Peyer's patch (tissue), 4 donors: ENCODE data around the gene ALKBH3.

Experiments
- POLR2A ChIP-seq, 2 donors: fragments of 450-650 bp; IDR thresholded peaks; one replicate each; pipeline ENCODE4 v1.5.1; 2017; ENCODE audit warnings: antibody characterized with exemption in 2 of 2, mild to moderate bottlenecking in 2 of 2, moderate library complexity in 2 of 2
- TF ChIP-seq, protein P1 (sequence below), 6 experiments: fragments of 450-650 bp in 4 of 6; fragments of 200-600 bp in 2 of 6; sonication (generic) in 1 of 6; IDR thresholded peaks; one replicate each; pipeline ENCODE4 v1.5.1; 2017 to 2019; ENCODE audit warnings: antibody characterized with exemption in 6 of 6, mild to moderate bottlenecking in 3 of 6, moderate library complexity in 1 of 6

DNA sequence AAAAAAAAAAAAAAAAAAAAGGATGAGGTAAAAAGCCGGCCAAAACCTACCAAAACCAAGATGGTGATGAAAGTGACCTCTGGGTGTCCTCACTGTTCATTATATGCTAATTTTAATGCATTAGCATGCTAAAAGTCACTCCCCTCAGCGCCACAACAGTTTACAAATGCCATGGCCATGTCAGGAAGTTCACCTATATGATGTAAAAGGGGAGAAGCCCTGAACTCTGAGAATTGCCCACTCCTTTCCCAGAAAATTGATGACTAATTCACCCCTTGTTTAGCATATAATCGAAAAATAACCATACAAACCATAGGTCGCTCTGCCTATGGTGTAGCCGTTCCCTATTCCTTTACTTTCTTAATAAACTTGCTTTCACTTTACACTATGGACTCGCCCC lies 72.9 kb downstream of the ALKBH3 start:
- TF ChIP-seq, protein P1, sequence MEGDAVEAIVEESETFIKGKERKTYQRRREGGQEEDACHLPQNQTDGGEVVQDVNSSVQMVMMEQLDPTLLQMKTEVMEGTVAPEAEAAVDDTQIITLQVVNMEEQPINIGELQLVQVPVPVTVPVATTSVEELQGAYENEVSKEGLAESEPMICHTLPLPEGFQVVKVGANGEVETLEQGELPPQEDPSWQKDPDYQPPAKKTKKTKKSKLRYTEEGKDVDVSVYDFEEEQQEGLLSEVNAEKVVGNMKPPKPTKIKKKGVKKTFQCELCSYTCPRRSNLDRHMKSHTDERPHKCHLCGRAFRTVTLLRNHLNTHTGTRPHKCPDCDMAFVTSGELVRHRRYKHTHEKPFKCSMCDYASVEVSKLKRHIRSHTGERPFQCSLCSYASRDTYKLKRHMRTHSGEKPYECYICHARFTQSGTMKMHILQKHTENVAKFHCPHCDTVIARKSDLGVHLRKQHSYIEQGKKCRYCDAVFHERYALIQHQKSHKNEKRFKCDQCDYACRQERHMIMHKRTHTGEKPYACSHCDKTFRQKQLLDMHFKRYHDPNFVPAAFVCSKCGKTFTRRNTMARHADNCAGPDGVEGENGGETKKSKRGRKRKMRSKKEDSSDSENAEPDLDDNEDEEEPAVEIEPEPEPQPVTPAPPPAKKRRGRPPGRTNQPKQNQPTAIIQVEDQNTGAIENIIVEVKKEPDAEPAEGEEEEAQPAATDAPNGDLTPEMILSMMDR (IDR thresholded peaks at IDR 0.05) = no peak
- no peak for TF ChIP-seq POLR2A (IDR thresholded peaks at IDR 0.05)
